ENCODE measurements around the gene TUBD1.

- TF ChIP-seq POLR2A (IDR thresholded peaks at IDR 0.05; ENCODE audit: low read depth, low read length), result no peak
- TF ChIP-seq POLR2AphosphoS5 (IDR thresholded peaks at IDR 0.05; ENCODE audit: low read depth, low read length), result no peak
These were observed 39.4 kb downstream of the TUBD1 start for GRCh38 chr17:59853168-59853918.

Measured in GM12892 (cell line).